Pancreas (tissue), 10 donors: Measurements from ENCODE around the gene PMEPA1. TPM values are rescaled to one million over a fixed set of nuclear protein-coding genes. Genes with fewer than 3 reads are reported as not detected.
A peak's percentile ranks its signal among the peaks of the same experiment; 100 is the strongest.

ENCODE experiments used
- ATAC-seq, 4 donors: fragments of 200-7000 bp; cut with Tn5 transposase; one replicate each; pipeline versions ENCODE4 v1.8.0 to v1.9.1; 2020; ENCODE audit warnings: mild to moderate bottlenecking in 4 of 4, moderate library complexity in 4 of 4
- DNase-seq, 6 donors: peaks; one replicate each; pipeline ENCODE4 v3.0.0-alpha.2; 2020
- FAIRE-seq: peaks from 2 replicates; lab custom pipeline; 2012; peaks lifted over from hg19 to GRCh38; lab: Jason Lieb, UNC
- H3K27ac ChIP-seq, 4 donors: fragments of 200-600 bp; sonication (generic); 1 replicate in 3 of 4; 2 replicates in 1 of 4; pipeline versions ENCODE4 v1.5.0 to v1.8.0; 2020
- H3K27me3 ChIP-seq, 4 donors: fragments of 200-600 bp; one replicate each; pipeline ENCODE4 v1.8.0; 2021
- H3K36me3 ChIP-seq, 3 donors: fragments of 200-600 bp; sonication (generic) in 1 of 3; one replicate each; pipeline versions ENCODE4 v1.5.0 to v1.8.0; 2020 to 2021
- H3K4me1 ChIP-seq, 3 donors: fragments of 200-600 bp; one replicate each; pipeline ENCODE4 v1.8.0; 2021
- H3K4me3 ChIP-seq, 4 donors: fragments of 200-600 bp; sonication (generic) in 2 of 4; one replicate each; pipeline versions ENCODE4 v1.5.0 to v1.8.0; 2020 to 2021
- H3K9me3 ChIP-seq, 4 donors: fragments of 200-600 bp; one replicate each; pipeline ENCODE4 v1.8.0; 2021
- CTCF ChIP-seq, 4 donors: fragments of 200-600 bp; sonication (generic) in 3 of 4; IDR thresholded peaks; one replicate each; pipeline versions ENCODE4 v1.5.0 to v1.8.0; 2021; ENCODE audit warnings: antibody characterized with exemption in 4 of 4
- WGBS, 2 donors: extraction: QIAGEN DNeasy Blood & Tissue Kit; methylation state at CpG; one replicate each; pipeline ENCODE4 v1.1.7; 2013; 5-methylcytosine and 5-hydroxymethylcytosine counted together
- intact Hi-C, 3 donors: fragments of 100-400 bp; cut with DNase I; formaldehyde crosslinking; loops; one replicate each; pipeline versions ENCODE4 v1.11.1 to v1.14.2; 2022
- polyA plus RNA-seq, 2 donors: library from polyadenylated mRNA; stranded (reverse); fragments of 200-250 nt; gene quantifications; one replicate each; pipeline ENCODE4 v1.2.3, GENCODE V29; 2013
- total RNA-seq, 6 donors: library from RNA; stranded (reverse); fragmentation: NEBNext Ultra II Directional in 4 of 6; extraction: Animal tissue kit (Norgen Biotek cat#: 25700) in 4 of 6; gene quantifications; one replicate each; pipeline versions ENCODE4 v1.2.1 to v1.2.4, GENCODE V29; 2021 to 2023
- donor health status: healthy with polysubstance abuse.
- donor health status: DM: no; HTN: no; CAD: no; lungs with moderate emphysema.
- donor health status: DM: no; HTN: no; CAD: no.
- donor health status: control.
- donor health status: control.
- donor health status: Bipolar disorder and iron deficiency.
- donor health status: DM: yes; HTN: yes; CAD: no.
- donor health status: DM: no; HTN: no; CAD: no.
- donor health status: DM: no; HTN: no; CAD: no.
- donor health status: DM: yes; HTN: yes; CAD: no.

Gene PMEPA1
- total and polyA plus RNA-seq, 8 donors = 24.8 to 98.2 (median 33.6) TPM

GRCh38 chr20:57665589-57665971, 44.2 kb downstream of the PMEPA1 start:
- Histone ChIP-seq H3K4me1 (no peaks in the 10 kb centered on the region), H3K27ac (no peak overlapping the region), H3K36me3 (no peaks in the 10 kb centered on the region), H3K4me3 (no peak overlapping the region), H3K9me3 (no peaks in the 10 kb centered on the region), H3K27me3 (no peaks in the 10 kb centered on the region)
- ATAC-seq (no peak), DNase-seq (peak in 3 of 6 donors; percentile 3 to 30 (median 6)), FAIRE-seq (no peak)
- TF ChIP-seq CTCF (IDR thresholded peaks at IDR 0.05) = no peak
- 80 to 82% methylated on average over 8 of the region's 8 CpGs for WGBS, 2 donors
- intact Hi-C loops = no loop called here

GRCh38 chr20:57664924-57665588, 44.8 kb downstream of the PMEPA1 start:
- Histone ChIP-seq H3K27ac (no peak overlapping the region), H3K4me1 (no peaks in the 10 kb centered on the region), H3K36me3 (no peaks in the 10 kb centered on the region), H3K9me3 (no peaks in the 10 kb centered on the region), H3K4me3 (no peak overlapping the region), H3K27me3 (no peaks in the 10 kb centered on the region)
- DNase-seq (peak in 3 of 6 donors; percentile 4 to 39 (median 14)), FAIRE-seq (no peak), ATAC-seq (no peak)
- 86 to 89% methylated on average over 14 of the region's 14 CpGs for WGBS, 2 donors
- no peak for TF ChIP-seq CTCF (IDR thresholded peaks at IDR 0.05)
- intact Hi-C loops = no loop called here

GRCh38 chr20:57664476-57664875, 45.3 kb downstream of the PMEPA1 start:
- FAIRE-seq (no peak), ATAC-seq (no peak)
- no peak for TF ChIP-seq CTCF (IDR thresholded peaks at IDR 0.05)

GRCh38 chr20:57663681-57664451, 45.9 kb downstream of the PMEPA1 start:
- intact Hi-C loops = no loop called here
- Histone ChIP-seq H3K27ac (no peak overlapping the region), H3K36me3 (no peaks in the 10 kb centered on the region), H3K4me1 (no peaks in the 10 kb centered on the region), H3K4me3 (no peak overlapping the region), H3K9me3 (no peaks in the 10 kb centered on the region), H3K27me3 (no peaks in the 10 kb centered on the region)
- TF ChIP-seq CTCF (IDR thresholded peaks at IDR 0.05) = no peak
- ATAC-seq (no peak), DNase-seq (peak in 2 of 6 donors; percentile 55 to 59), FAIRE-seq (no peak)
- WGBS, 2 donors = 85 to 93% methylated on average over 27 of the region's 27 CpGs

More at GRCh38 chr20:57664476-57664875, 45.3 kb downstream of the PMEPA1 start:
- Histone ChIP-seq H3K27me3 (no peaks in the 10 kb centered on the region), H3K36me3 (no peaks in the 10 kb centered on the region), H3K9me3 (no peaks in the 10 kb centered on the region), H3K4me3 (no peak overlapping the region), H3K27ac (no peak overlapping the region), H3K4me1 (no peaks in the 10 kb centered on the region)
- DNase-seq = peak in 3 of 6 donors; percentile 4 to 48 (median 39)
- intact Hi-C loops = no loop called here
- WGBS, 2 donors = 86 to 88% methylated on average over 20 of the region's 20 CpGs
